Measurements from ENCODE around the gene IL26. TPM values are rescaled to one million over a fixed set of nuclear protein-coding genes. Genes with fewer than 3 reads are reported as not detected.

IL26 gene
- total RNA-seq, 4 donors from 2014 or later = not detected

DNA sequence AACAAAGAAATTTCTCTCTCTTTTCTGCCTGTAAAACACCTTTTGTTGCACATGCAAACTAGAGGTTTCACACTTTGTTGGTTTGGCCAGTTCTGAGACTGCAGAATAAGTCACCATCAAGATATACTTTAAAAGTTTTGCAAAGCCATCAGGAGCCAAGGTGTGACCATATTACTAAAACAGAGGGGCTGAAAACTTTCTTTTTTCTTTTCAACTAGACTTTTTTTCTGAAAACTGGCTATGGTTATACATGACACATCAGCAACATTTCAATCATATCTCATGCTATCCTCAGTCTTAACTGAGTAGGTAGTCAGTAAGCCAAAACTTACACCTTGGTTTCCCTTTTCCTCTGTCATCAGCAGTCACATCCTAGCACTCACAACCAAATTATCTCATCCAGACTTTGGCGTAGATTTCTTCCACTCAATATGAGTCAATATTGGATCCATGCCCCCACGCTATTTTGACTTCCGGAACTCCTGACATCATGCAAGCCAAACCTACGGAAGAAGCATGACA lies 62.0 kb downstream of the IL26 start:
- Histone ChIP-seq H3K9me3 (no peaks in the 10 kb centered on the region), H3K27ac (replicated peaks in 1 of 4) (no peak overlapping the region), H3K36me3 (no peaks in the 10 kb centered on the region), H3K4me3 (no peak overlapping the region), H3K4me1 (no peaks in the 10 kb centered on the region), H3K27me3 (no peaks in the 10 kb centered on the region)
- no peak for DNase-seq (ENCODE audit: extremely low spot score)
- TF ChIP-seq POLR2A (IDR thresholded peaks at IDR 0.05; ENCODE audit: low read depth) (no peak), POLR2AphosphoS5 (IDR thresholded peaks at IDR 0.05) (no peak)
- WGBS = 85% methylated on average over 4 of the region's 4 CpGs
- intact Hi-C loops (cut with DNase I) = no loop called here

DNA sequence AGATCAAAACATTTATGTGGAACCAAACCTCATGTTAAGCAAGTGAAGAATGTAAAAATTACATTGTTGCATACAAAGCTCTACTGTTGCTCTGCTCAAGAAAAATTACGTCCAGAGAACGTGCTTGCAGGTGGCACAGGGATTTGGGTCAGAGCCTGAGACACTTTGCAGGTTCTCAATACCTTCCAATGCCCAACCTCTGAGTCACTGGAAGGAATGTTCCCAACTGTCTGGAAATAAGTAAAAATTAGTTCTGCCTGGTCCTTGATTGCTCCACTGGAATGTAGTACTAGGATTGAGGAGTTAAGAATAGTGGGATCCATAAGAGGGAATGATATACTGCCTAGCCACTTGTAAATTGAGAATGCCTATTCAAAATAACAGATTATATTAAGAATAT lies 63.2 kb downstream of the IL26 start:
- no peak for DNase-seq (ENCODE audit: extremely low spot score)
- Histone ChIP-seq H3K4me3 (no peak overlapping the region), H3K27ac (replicated peaks in 1 of 4) (no peak overlapping the region), H3K4me1 (no peaks in the 10 kb centered on the region), H3K9me3 (no peaks in the 10 kb centered on the region), H3K36me3 (no peaks in the 10 kb centered on the region), H3K27me3 (no peaks in the 10 kb centered on the region)
- TF ChIP-seq CTCF (IDR thresholded peaks at IDR 0.05) (no peak), POLR2AphosphoS5 (IDR thresholded peaks at IDR 0.05) (no peak), EP300 (IDR thresholded peaks at IDR 0.05) (no peak), POLR2A (IDR thresholded peaks at IDR 0.05; ENCODE audit: low read depth) (no peak)
- WGBS = 95% methylated on average over 2 of the region's 2 CpGs
- intact Hi-C loops (cut with DNase I) = no loop called here

DNA sequence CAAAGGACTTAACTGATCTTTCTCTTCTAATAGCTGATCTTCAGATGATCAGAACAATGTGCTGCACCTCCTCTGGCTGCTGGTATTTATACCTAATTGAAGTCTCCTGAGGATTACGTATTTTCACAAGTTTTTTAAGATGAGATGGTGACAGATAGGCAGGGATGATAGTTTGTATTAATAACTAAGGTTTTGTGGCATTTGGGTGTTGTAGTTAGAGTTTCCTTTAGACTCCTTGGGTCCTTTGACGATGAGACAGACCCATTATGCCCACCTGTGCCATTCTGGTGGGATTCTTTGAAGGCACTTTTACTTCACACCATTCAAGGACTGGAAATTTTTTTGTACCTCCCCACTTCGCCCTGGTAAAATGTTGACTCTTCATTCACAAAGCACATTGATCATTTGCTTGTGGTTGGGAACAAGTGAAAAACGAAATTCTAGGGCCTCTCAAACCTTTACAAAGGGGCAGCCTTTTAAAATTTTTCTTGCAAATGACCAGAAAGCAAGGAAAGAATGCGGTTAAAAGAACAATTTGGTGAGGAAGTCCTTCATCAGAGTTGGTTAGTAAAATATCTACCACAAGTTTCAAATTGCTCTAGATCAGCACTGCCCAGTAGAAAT lies 65.8 kb downstream of the IL26 start, which contains the start of gene IFNG:
Gene IFNG, minus strand, starts transcription at position 60 of the 624 bp plus-strand sequence. CDS start 125 bp downstream, outside the sequence.
- intact Hi-C loops (cut with DNase I) = no loop called here
- H3K27ac ChIP-seq (replicated peaks in 1 of 4) = no peak within 1 kb of the TSS
- H3K27me3 ChIP-seq = no peaks in the 10 kb centered on the region
- no peaks in the 10 kb centered on the region for H3K36me3 ChIP-seq
- DNase-seq (ENCODE audit: extremely low spot score) = no peak
- TF ChIP-seq POLR2AphosphoS5 (IDR thresholded peaks at IDR 0.05) = no peak
- no peak for TF ChIP-seq POLR2A (IDR thresholded peaks at IDR 0.05; ENCODE audit: low read depth)
- no peak for TF ChIP-seq CTCF (IDR thresholded peaks at IDR 0.05)
- no peak for TF ChIP-seq EP300 (IDR thresholded peaks at IDR 0.05)
- no peak within 1 kb of the TSS for H3K4me3 ChIP-seq
- H3K4me1 ChIP-seq = no peaks in the 10 kb centered on the region
- WGBS = 75% methylated on average over 5 of the region's 5 CpGs
- no peaks in the 10 kb centered on the region for H3K9me3 ChIP-seq

- 53% methylated on average over 2 of the region's 2 CpGs for WGBS
- no peak for DNase-seq (ENCODE audit: extremely low spot score)
- H3K4me3 ChIP-seq = no peak overlapping the region
- intact Hi-C loops (cut with DNase I) = no loop called here
- no peaks in the 10 kb centered on the region for H3K4me1 ChIP-seq
- H3K27ac ChIP-seq (replicated peaks in 1 of 4) = no peak overlapping the region
- TF ChIP-seq CTCF (IDR thresholded peaks at IDR 0.05) (peak in 1 of 3 experiments; percentile 15), POLR2AphosphoS5 (IDR thresholded peaks at IDR 0.05) (no peak), EP300 (IDR thresholded peaks at IDR 0.05) (no peak), POLR2A (IDR thresholded peaks at IDR 0.05; ENCODE audit: low read depth) (no peak)
- H3K9me3 ChIP-seq = no peaks in the 10 kb centered on the region
- no peaks in the 10 kb centered on the region for H3K36me3 ChIP-seq
- no peaks in the 10 kb centered on the region for H3K27me3 ChIP-seq
Observed at GRCh38 chr12:68158432-68158831, 67.2 kb downstream of the IL26 start.

- Histone ChIP-seq H3K4me1 (no peaks in the 10 kb centered on the region), H3K27ac (replicated peaks in 1 of 4) (no peak overlapping the region), H3K36me3 (no peaks in the 10 kb centered on the region), H3K9me3 (no peaks in the 10 kb centered on the region), H3K27me3 (no peaks in the 10 kb centered on the region), H3K4me3 (no peak overlapping the region)
- WGBS = 80% methylated on average over 4 of the region's 4 CpGs
- DNase-seq (ENCODE audit: extremely low spot score) = no peak
- intact Hi-C loops (cut with DNase I) = no loop called here
- no peak for TF ChIP-seq CTCF (IDR thresholded peaks at IDR 0.05)
- no peak for TF ChIP-seq POLR2A (IDR thresholded peaks at IDR 0.05; ENCODE audit: low read depth)
- TF ChIP-seq POLR2AphosphoS5 (IDR thresholded peaks at IDR 0.05) = no peak
- TF ChIP-seq EP300 (IDR thresholded peaks at IDR 0.05) = no peak
Observed at GRCh38 chr12:68157380-68157779, 68.2 kb downstream of the IL26 start.

Measured in esophagus muscularis mucosa (tissue), 4 donors.